Uterus (tissue), 4 donors: ENCODE data around the gene STIM1. TPM values are rescaled to one million over a fixed set of nuclear protein-coding genes. Genes with fewer than 3 reads are reported as not detected.

ENCODE experiments used
- DNase-seq, 2 donors: peaks; one replicate each; pipeline ENCODE4 v3.0.0-alpha.2; 2019 to 2020
- H3K27ac ChIP-seq, 2 donors: fragments of 200-600 bp; sonication (generic); 1 replicate in 1 of 2; 2 replicates in 1 of 2; pipeline ENCODE4 v1.5.1; 2016 to 2018
- H3K27me3 ChIP-seq, 2 donors: fragments of 200-600 bp; sonication (generic); one replicate each; pipeline ENCODE4 v1.5.1; 2018 to 2019; ENCODE audit warnings: control low read depth in 1 of 2
- H3K36me3 ChIP-seq, 2 donors: fragments of 200-600 bp; sonication (generic); one replicate each; pipeline ENCODE4 v1.5.1; 2019; ENCODE audit warnings: control low read depth in 1 of 2
- H3K4me1 ChIP-seq, 2 donors: fragments of 200-600 bp; sonication (generic); one replicate each; pipeline ENCODE4 v1.5.1; 2018 to 2019; ENCODE audit warnings: control low read depth in 1 of 2
- H3K4me3 ChIP-seq, 2 donors: fragments of 200-600 bp; sonication (generic); 1 replicate in 1 of 2; 2 replicates in 1 of 2; pipeline ENCODE4 v1.5.1; 2018 to 2019; ENCODE audit warnings: mild to moderate bottlenecking in 1 of 2
- H3K9me3 ChIP-seq, 2 donors: fragments of 200-600 bp; sonication (generic); one replicate each; pipeline ENCODE4 v1.5.1; 2019; ENCODE audit warnings: control low read depth in 1 of 2
- POLR2A ChIP-seq, 2 donors: fragments of 450-650 bp; IDR thresholded peaks; one replicate each; pipeline ENCODE4 v1.6.1; 2016; ENCODE audit warnings: antibody characterized with exemption in 2 of 2, mild to moderate bottlenecking in 1 of 2, moderate library complexity in 1 of 2
- intact Hi-C: fragments of 100-400 bp; cut with DNase I; formaldehyde crosslinking; loops from one replicate; pipeline ENCODE4 v1.15.1; 2023; ENCODE audit warnings: low total_unique reads
- total RNA-seq, 4 donors: library from RNA; depleted of rRNA in 3 of 4; stranded (reverse); fragments of >200 nt in 3 of 4; gene quantifications; one replicate each; pipeline versions ENCODE4 v1.1.0 to v1.2.4, GENCODE V29; 2014 to 2023
- TF ChIP-seq, protein P1 (sequence below), 4 experiments: fragments of 200-600 bp in 2 of 4; fragments of 450-650 bp in 2 of 4; sonication (generic) in 2 of 4; IDR thresholded peaks; one replicate each; pipeline ENCODE4 v1.5.1; 2016 to 2019; ENCODE audit warnings: antibody characterized with exemption in 4 of 4, mild to moderate bottlenecking in 2 of 4, moderate library complexity in 1 of 4
- donor health status: DM: yes; HTN: yes; CAD: no.

Gene STIM1
- total RNA-seq, 4 donors from 2014 or later: 37.6 to 114 (median 56.3) TPM

- intact Hi-C loops: no loop called here
- Histone ChIP-seq H3K9me3 (no peaks in the 10 kb centered on the region), H3K4me3 (no peak overlapping the region), H3K27me3 (no peaks in the 10 kb centered on the region), H3K36me3 (peaks cover 0 to 2% of the 10 kb centered on the region in 2 donors), H3K27ac (peak overlapping the region; percentile 75 to 86), H3K4me1 (peaks cover 11 to 24% of the 10 kb centered on the region in 2 donors)
- no peak for TF ChIP-seq POLR2A (IDR thresholded peaks at IDR 0.05)
- TF ChIP-seq, protein P1, sequence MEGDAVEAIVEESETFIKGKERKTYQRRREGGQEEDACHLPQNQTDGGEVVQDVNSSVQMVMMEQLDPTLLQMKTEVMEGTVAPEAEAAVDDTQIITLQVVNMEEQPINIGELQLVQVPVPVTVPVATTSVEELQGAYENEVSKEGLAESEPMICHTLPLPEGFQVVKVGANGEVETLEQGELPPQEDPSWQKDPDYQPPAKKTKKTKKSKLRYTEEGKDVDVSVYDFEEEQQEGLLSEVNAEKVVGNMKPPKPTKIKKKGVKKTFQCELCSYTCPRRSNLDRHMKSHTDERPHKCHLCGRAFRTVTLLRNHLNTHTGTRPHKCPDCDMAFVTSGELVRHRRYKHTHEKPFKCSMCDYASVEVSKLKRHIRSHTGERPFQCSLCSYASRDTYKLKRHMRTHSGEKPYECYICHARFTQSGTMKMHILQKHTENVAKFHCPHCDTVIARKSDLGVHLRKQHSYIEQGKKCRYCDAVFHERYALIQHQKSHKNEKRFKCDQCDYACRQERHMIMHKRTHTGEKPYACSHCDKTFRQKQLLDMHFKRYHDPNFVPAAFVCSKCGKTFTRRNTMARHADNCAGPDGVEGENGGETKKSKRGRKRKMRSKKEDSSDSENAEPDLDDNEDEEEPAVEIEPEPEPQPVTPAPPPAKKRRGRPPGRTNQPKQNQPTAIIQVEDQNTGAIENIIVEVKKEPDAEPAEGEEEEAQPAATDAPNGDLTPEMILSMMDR (IDR thresholded peaks at IDR 0.05): no peak
- peak in 1 of 2 donors; percentile 41 for DNase-seq
Observed at GRCh38 chr11:4025967-4026324, 170.5 kb downstream of the STIM1 start.

DNA sequence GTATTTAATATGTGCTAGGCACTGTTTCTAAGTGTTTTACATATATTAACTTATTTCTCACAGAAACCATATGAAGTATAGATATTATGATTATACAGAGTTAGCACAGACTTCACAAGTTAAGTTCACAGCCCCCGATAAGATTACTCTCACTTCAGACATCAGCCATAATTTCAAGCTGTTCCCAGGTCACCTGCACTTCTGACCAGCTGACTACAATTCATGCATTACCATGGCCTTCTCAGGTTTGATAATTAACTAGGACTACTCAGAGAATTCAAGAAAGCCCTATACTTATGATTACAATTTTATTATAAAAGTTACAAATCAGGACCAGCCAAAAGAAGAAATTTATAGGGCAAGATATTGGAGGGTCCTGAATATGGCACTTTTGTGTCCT is 170.9 kb downstream of the STIM1 start:
- no peaks in the 10 kb centered on the region for H3K9me3 ChIP-seq
- H3K4me1 ChIP-seq: peaks cover 11 to 24% of the 10 kb centered on the region in 2 donors
- peak overlapping the region; percentile 75 to 86 for H3K27ac ChIP-seq
- H3K36me3 ChIP-seq: peaks cover 0 to under 1% of the 10 kb centered on the region in 2 donors
- TF ChIP-seq POLR2A (IDR thresholded peaks at IDR 0.05): no peak
- TF ChIP-seq, protein P1 (IDR thresholded peaks at IDR 0.05): no peak
- H3K27me3 ChIP-seq: no peaks in the 10 kb centered on the region
- DNase-seq: no peak
- H3K4me3 ChIP-seq: no peak overlapping the region
- intact Hi-C loops: no loop called here

GRCh38 chr11:4027746-4028145 is 172.3 kb downstream of the STIM1 start:
- Histone ChIP-seq H3K36me3 (no peaks in the 10 kb centered on the region), H3K9me3 (no peaks in the 10 kb centered on the region), H3K27me3 (no peaks in the 10 kb centered on the region), H3K4me1 (peaks cover 11 to 24% of the 10 kb centered on the region in 2 donors), H3K4me3 (no peak overlapping the region), H3K27ac (peak overlapping the region; percentile 75 to 86)
- DNase-seq: no peak
- intact Hi-C loops: no loop called here
- TF ChIP-seq POLR2A (IDR thresholded peaks at IDR 0.05): no peak
- TF ChIP-seq, protein P1 (IDR thresholded peaks at IDR 0.05): no peak

DNA sequence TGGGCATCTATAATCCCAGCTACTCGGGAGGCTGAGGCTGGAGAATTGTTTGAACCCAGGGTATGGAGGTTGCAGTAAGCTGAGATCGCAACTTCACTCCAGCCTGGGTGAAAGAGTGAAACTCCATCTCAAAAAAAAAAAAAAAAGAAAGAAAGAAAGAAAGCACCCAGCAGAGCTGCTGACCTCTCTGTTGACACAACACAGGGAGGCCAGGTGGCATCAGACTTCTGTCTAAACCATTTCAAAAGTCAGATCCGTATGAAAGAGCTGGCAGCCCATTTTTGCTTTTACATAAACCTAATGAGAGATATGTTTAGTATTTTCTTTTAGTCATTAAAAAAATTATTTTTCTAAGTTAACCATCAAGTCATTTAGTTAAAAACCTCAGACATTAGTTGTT is 174.7 kb downstream of the STIM1 start:
- TF ChIP-seq, protein P1 (IDR thresholded peaks at IDR 0.05): no peak
- TF ChIP-seq POLR2A (IDR thresholded peaks at IDR 0.05): no peak
- no peaks in the 10 kb centered on the region for H3K9me3 ChIP-seq
- no peak overlapping the region for H3K27ac ChIP-seq
- H3K27me3 ChIP-seq: no peaks in the 10 kb centered on the region
- H3K4me3 ChIP-seq: no peak overlapping the region
- peaks cover 6 to 17% of the 10 kb centered on the region in 2 donors for H3K4me1 ChIP-seq
- DNase-seq: no peak
- H3K36me3 ChIP-seq: no peaks in the 10 kb centered on the region
- intact Hi-C loops: no loop called here

DNA sequence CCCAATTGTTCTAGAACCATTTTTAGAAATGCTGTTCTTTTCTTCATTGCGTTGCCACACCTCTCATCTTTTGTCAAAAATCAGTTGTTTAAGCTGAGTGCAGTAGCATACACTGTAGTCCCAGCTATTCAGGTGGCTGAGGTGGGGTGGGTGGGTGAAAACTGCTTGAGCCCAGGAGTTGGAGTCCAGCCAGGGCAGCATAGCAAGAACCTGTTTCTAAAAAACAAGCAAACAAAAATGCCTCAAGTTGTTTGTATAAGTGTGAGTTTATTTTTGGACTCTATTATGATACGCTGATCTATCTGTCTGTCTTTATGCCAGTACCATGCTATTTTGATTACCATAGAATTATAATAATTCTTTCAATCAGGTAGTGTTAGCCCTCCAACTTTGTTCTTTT is 176.6 kb downstream of the STIM1 start:
- Histone ChIP-seq H3K4me3 (no peak overlapping the region), H3K4me1 (peaks cover 6 to 8% of the 10 kb centered on the region in 2 donors), H3K9me3 (no peaks in the 10 kb centered on the region), H3K36me3 (no peaks in the 10 kb centered on the region), H3K27me3 (no peaks in the 10 kb centered on the region), H3K27ac (no peak overlapping the region)
- TF ChIP-seq, protein P1 (IDR thresholded peaks at IDR 0.05): no peak
- no peak for TF ChIP-seq POLR2A (IDR thresholded peaks at IDR 0.05)
- intact Hi-C loops: no loop called here
- no peak for DNase-seq
